PC-3 (cell line): ENCODE data around the gene TMTC2.

Experiments used
- CTCF ChIP-seq: fragments of 300-600 bp; sonication (generic); conservative IDR thresholded peaks from 2 replicates; pipeline ENCODE4 v1.5.1; 2017; ENCODE audit warnings: antibody characterized with exemption, low read depth, mild to moderate bottlenecking, low read length
- EZH2 ChIP-seq: fragments of 300-600 bp; sonication (generic); IDR thresholded peaks from one replicate; pipeline ENCODE4 v1.6.1; 2017; ENCODE audit warnings: antibody characterized with exemption, mild to moderate bottlenecking, low read length; ENCODE audit not compliant: unreplicated experiment

DNA sequence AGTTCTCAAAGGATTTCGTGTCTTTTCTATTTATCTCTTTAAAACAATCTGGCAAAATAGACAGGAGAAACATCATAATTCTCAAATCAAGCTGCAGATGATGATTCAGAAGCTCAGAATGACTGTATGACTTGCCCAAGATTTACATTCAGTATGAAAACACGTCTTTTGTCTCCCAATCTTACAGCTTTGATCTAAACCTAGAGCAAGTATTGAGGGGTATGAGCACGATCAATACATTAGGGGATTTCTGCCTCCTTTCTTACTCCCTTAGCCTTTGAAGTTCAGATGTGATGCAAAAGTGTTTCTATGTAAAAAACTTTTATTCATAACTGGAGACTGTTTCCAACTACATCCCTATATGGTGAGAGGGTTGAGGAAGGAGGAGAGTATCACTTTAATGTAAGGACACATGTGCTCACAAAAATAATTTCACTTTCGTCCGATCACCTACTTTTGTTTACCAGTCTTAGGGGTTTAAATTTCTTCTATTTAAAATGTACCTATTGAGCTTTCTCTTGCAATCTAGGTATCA lies 454.8 kb downstream of the TMTC2 start:
- no peak for TF ChIP-seq CTCF
- no peak for TF ChIP-seq EZH2
